Fibroblast of the aortic adventitia (primary cell): ENCODE results near the gene FGFRL1. TPM values are rescaled to one million over a fixed set of nuclear protein-coding genes. Genes with fewer than 3 reads are reported as not detected.

Experiments used
- DNase-seq: peaks from one replicate; pipeline ENCODE4 v3.0.0-alpha.2; 2010; ENCODE audit warnings: low read depth
- H3K4me3 ChIP-seq: 2 replicates; pipeline ENCODE4 v1.5.1; 2011; ENCODE audit warnings: low read depth, mild to moderate bottlenecking, control low read depth, low read length, moderate library complexity
- CTCF ChIP-seq: IDR thresholded peaks from 2 replicates; pipeline ENCODE4 v1.5.1; 2011; ENCODE audit warnings: mild to moderate bottlenecking, low read length, control low read depth, inconsistent platforms; ENCODE audit not compliant: insufficient read depth
- total RNA-seq: library from RNA; depleted of rRNA; stranded (reverse); fragments of >200 nt; gene quantifications from 2 replicates; pipeline ENCODE4 v1.2.3, GENCODE V29; 2012; ENCODE audit warnings: low replicate concordance

FGFRL1 gene
- total RNA-seq, 1 donor = 27.4 TPM

- no peak for TF ChIP-seq CTCF
- DNase-seq = no peak
- H3K4me3 ChIP-seq = no peak overlapping the region
These were observed 49.2 kb downstream of the FGFRL1 start for GRCh38 chr4:1060621-1061020.

DNA sequence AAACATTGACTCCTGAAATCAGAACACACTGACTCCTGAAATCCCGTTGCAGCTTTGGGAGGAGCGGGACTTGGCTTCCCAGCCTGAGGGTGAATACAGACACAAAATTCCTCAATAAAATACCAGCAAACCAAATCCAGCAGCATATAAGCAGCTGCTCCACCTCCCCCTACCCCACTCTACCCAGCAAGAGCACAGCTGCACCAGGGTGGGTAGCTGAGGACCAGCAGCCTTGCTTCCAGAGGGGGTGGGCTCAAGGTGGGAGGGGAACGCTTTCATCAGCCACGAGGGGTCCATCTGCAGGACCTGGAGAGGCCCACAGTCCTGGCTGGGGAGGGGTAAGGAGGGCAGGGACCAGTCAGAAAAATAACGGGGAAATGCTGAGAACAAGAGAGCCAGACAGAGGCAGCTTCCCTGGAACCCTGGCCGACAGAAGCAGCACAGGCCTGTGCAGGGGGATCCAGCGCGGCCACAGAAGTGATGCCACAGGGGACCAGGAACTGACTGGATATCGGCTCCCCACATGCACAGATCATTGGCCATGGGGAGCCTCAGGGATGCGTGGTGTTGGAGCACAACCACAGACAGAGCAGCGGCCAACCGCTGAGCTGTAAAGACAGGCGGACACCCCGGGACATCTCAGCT is 49.8 kb downstream of the FGFRL1 start:
- DNase-seq = no peak

DNA sequence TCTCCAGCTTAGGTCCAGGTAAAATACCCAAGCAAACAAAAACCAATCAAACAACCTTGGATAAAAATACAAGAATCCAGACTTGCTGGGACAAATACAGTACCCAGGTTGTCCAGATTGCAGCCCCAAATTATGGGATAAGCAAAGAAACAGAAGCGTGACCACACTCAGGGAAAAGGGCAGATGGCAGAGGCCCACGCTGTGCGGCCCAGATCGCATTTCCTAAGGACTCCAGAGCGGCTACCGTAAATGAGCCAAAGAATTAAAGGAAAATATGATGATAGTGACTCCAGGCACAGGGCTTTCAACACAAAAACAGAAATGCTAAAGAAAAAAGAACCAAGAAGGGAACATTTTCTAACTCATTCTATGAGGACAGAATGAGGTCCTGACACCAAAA is 50.3 kb downstream of the FGFRL1 start:
- H3K4me3 ChIP-seq = no peak overlapping the region
- no peak for TF ChIP-seq CTCF
- no peak for DNase-seq

More for the DNA sequence above, 49.8 kb downstream of the FGFRL1 start:
- H3K4me3 ChIP-seq = no peak overlapping the region
- no peak for TF ChIP-seq CTCF

DNA sequence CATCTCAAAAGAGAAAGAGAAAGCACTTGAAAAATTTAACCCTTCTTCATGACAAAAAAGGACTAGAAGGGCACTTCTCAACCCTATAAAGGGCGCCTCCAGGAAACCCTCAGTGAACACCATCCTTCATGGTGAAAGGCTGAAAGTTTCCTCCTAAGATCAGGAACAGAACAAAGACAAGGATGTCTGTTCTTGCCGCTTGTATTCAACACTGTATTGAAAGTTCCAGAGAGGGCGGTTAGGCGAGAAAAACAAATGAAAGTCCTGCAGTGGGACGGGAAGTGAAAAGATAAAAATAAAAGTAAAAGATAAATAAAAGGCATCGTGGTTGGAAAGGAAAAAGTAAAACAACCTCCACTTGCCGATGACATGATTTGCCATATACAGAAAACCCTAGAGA is 51.0 kb downstream of the FGFRL1 start:
- no peak for TF ChIP-seq CTCF
- no peak overlapping the region for H3K4me3 ChIP-seq
- DNase-seq = no peak

GRCh38 chr4:1065732-1066131 is 54.3 kb downstream of the FGFRL1 start:
- DNase-seq = no peak
- no peak for TF ChIP-seq CTCF
- H3K4me3 ChIP-seq = no peak overlapping the region

DNA sequence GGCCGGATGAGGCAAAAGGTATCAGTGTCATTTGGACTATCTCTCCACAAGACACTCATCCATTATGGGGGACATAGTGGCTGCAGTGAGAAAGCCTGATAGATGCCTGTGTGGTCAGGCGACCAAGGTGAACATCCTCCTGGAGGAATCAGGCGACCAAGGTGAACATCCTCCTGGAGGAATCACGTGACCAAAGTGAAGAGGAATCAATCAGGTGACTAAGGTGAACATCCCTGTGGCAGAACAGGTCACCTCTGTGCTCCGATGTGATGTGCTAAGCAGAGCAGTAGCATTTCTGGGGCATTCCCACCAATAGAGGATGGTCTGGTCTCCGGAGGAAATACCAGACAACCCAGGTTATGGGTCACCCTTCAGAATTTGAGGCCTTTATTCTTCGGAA is 58.0 kb downstream of the FGFRL1 start:
- no peak for TF ChIP-seq CTCF
- no peak overlapping the region for H3K4me3 ChIP-seq
- DNase-seq = no peak
